Measurements from ENCODE around the gene TUBA3D.
"Not testable (repeated sequence)": the region's sequence is repeated elsewhere in the genome, so short reads cannot be mapped to it uniquely, and the experiment has no call there.

Gene TUBA3D

DNA sequence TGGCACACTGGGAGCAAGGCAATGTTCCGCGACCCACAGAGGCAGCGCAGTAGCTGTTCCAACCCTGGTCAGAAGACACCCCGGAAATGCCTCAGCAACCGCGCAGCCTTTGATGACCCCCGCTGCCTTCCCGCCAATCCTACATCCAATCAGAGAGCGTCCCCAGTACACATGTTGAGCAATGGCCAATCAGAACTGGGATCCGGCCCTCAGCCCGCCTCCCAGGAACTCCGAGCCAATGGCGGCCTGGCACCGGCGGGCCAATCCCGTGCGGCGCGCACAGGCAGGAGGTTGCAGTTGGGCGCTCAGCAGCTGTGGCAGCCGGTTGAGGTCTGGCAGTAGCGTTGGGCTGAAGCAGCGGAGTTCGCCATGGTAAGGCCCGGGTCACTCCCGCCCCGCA lies at the start of gene TUBA3D:
Gene TUBA3D (plus strand): TSS at position 289 of the 400 bp plus-strand sequence. CDS start 81 bp downstream, at position 370.
- no peak for DNase-seq

- no peak for DNase-seq
Measured at GRCh38 chr2:131426727-131427126, 49.2 kb upstream of the TUBA3D start.

GRCh38 chr2:131431336-131431735 lies 44.6 kb upstream of the TUBA3D start:
- no peak for DNase-seq

DNA sequence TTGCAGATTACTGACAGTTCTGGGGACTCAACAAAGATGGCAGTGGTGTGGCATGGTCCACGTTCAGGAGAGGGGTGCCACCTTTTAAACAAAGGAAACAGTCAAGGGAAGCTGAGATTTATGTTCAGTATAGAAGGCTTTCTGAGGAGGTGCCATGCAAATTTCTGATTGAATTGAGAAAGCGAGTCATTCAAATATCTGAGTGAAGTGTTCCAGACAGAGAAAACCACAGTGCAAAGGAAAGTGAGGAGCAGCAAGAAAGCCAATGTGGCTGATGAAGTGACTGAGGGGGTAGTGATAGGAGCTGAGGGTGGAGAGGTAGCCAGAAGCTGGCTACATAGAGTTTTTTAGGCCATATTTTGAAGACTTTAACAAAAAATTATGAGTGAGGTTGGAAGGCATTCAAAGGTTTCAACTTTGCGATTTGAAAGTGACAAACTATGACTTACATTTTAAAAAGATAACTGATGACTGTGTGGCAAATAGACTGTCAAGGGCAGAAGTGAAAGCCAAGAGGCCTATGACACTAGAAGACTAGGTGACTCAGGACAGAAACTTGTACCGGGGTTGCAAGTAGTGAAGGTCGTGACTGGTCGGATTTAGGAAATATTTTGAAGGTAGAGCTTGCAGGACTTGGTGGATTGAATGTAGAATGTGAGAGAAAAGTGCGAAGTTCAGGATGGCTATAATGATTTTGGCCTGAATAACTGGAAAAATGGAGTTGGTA lies 35.0 kb upstream of the TUBA3D start:
- not testable (repeated sequence) for DNase-seq

DNA sequence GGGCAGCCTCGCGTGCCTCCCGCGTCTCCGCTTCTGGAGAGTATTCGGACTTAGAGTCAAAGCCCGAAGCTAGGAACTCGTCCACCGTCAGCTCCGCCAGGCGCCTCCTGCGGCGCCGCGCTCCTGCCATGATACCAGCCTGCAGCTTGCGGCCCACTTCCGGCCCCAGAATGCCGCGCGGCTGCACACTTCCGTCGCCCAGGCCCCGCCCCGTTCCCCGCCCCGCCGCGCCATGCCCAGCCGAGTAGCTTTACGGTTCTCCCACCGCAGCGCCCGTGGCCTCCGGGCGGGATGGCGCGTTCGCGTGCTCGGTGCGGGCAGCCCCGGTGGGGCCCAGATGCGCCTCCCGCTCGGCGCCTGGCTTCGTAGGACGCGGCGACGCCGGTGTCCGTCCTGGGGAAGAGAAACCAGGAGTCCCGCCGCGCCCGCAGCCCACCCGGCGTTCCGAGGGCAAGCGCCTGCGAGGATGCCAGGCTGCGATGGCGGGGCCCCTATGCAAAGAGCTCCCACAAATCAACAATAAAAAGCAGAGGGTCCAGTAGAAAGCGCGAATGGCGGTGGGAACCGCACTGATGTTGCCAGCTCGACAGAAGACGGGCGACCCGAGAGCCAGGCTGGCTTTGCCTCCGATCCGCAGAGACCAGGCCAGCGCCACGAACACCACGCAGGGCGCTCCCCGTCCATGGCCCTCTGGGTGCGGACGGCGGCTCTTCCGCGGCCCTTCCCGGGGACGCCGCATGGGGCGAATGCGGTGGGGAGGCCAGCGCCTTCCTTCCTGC lies 31.0 kb upstream of the TUBA3D start:
- not testable (repeated sequence) for DNase-seq

DNA sequence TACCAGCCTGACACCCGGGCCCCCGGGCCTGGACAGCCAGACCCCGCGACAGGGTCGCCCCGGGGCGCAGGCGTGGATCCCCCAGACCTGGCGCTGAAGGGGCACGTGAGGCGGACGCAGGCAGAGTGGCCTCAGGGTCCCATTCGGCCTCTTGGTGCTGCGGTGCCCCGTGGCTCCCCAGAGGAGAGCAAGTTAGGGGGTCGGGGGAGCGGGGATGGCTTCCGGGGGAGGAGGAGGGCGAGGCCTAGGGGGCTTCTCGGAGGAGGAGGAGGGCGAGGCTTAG lies 30.5 kb upstream of the TUBA3D start:
- not testable (repeated sequence) for DNase-seq

- no peak for DNase-seq
Measured at GRCh38 chr2:131445896-131446295, 30.0 kb upstream of the TUBA3D start.

DNA sequence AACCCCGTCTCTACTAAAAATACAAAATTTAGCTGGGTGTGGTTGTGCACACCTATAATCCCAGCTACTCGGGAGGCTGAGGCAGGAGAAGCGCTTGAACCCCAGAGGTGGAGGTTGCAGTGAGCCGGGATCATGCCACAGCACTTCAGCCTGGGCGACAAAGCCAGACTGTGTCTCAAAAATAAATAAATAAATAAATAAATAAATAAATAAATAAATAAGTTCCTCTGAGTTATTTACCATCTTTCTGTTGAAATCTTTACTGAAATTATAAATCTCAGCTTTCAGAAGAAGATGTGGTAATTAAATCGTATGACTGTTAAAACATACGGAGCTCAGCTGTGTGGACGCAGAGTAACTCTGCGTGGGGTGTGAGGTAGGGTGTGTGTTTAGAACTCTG lies 27.9 kb upstream of the TUBA3D start:
- DNase-seq: not testable (repeated sequence)

- DNase-seq: not testable (repeated sequence)
Measured at GRCh38 chr2:131451265-131451949, 24.5 kb upstream of the TUBA3D start.

DNA sequence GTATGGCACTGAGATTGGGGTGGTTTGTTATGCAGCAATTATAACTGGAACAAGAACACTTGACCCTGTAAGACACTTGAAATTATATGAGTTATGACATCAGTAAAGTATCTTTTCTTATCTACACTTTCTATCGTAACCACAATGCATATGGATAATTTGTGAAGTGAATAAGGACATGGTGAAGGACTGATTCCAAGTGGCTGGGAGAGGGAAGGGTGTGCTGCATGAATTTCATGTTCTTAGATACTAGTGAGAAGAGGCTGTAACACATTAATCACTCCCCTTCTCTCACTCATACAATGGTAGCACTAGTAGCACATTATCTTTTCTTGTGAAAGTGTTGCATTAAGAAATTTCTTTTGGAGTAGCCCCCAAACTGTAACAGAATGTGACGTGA lies 21.0 kb upstream of the TUBA3D start:
- not testable (repeated sequence) for DNase-seq

DNA sequence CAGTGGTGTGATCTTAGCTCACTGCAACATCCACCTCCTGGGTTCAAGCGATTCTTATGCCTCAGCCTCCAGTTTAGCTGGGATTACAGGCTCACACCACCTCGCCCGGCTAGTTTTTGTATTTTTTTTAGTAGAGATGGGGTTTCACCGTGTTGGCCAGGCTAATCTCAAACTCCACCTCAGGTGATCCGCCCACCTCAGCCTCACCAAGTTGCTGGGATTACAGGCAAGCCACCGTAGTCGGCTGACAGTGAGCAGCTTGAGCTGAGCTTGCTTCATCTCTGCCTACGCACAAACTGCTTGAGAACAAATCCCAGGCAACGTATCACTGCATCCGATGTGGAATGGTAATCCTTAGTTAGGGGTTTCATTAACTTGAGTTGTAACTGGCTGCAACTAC lies 8.2 kb upstream of the TUBA3D start:
- not testable (repeated sequence) for DNase-seq

DNA sequence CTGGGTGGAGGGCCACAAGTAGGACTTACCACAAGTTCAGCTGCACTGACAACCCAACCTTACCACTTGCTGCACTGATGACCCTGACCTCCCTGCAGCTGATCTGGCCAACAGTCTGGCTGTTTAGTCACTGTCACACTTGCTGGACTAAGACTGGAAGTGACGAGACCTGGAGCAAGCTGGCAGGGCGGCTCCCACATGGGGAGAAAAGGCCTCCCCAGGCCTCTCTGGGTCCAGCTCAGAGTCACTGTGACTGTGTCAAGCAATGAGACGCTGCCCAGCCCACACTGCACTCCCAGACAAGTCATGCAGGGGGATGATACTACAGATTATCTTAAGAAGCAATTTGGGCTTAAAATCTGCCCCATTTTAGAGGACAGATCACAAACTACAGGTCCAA lies 5.0 kb upstream of the TUBA3D start:
- DNase-seq: not testable (repeated sequence)

GRCh38 chr2:131471624-131472023 lies 4.3 kb upstream of the TUBA3D start:
- DNase-seq: not testable (repeated sequence)

DNA sequence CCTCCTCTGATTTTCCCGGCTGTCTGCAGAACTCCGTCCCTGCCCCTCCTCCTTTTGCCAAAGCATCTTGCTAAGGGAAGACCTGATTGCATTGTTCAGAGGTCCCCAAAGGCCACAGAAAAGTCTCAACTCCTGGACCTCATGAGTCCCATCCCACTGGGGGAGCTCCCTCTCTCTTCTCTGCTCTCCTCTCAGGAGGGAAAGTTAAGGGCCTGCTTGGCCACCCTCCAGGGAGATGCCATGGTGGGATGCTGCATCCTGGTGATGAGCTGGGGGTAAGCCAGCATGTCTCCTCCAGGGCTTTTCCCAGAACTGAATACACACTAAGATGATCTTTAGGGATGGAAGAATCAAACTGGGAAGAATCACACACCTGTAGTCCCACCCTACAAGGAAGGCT lies 2.7 kb upstream of the TUBA3D start:
- DNase-seq: not testable (repeated sequence)

- DNase-seq: not testable (repeated sequence)
Measured at GRCh38 chr2:131476363-131476762, 444 bp downstream of the TUBA3D start.

DNA sequence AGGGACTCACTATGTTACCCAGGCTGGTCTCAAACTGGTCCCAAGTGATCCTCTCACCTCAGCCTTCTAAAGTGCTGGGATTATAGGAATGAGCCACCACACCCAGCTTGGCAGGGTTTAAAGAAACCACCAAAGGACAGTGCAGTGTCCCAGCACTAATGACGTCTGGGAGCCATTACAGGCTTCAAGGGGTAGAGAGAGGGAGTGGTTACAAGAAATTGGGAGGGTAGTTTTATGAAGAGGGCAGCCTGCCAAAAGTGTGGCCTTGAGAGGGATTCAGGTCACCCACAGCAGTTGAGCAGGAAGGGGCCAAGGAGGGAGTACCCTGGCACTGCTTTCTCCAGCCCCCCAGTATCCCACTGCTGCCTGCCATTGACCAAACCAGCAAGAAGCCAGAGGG lies 1.3 kb downstream of the TUBA3D start:
- not testable (repeated sequence) for DNase-seq

GRCh38 chr2:131478074-131478849 lies 2.3 kb downstream of the TUBA3D start:
- DNase-seq: not testable (repeated sequence)

DNA sequence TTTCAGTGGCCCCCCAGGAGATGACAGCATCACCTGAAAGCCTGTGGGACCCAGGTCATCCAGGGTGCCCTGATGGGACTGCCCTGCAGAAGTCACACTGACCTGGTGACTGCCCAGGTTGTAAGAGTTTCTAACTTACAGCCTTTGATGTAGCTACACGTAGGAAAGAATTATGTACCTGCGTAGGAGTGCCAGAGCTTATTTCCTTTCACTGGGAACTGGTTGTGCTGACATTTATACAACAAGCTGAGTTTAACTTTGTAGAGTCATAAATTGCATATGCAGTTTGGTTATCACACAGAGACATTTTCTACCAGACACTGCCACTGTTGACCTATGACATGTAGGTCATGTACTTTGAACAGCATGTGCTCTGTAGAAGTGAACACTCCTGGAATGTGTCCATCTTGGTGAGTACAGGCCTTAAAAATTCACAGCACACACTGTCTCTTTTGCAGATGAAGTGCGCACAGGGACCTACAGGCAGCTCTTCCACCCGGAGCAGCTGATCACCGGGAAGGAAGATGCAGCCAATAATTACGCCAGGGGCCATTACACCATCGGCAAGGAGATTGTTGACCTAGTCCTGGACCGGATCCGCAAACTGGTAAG lies 3.0 kb downstream of the TUBA3D start:
- not testable (repeated sequence) for DNase-seq

DNA sequence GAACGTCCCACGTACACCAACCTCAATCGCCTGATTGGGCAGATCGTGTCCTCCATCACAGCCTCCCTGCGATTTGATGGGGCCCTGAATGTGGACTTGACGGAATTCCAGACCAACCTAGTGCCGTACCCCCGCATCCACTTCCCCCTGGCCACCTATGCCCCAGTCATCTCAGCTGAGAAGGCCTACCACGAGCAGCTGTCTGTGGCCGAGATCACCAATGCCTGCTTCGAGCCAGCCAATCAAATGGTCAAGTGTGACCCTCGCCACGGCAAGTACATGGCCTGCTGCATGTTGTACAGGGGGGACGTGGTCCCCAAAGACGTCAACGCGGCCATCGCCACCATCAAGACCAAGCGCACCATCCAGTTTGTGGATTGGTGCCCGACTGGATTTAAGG lies 4.4 kb downstream of the TUBA3D start:
- DNase-seq: not testable (repeated sequence)

DNA sequence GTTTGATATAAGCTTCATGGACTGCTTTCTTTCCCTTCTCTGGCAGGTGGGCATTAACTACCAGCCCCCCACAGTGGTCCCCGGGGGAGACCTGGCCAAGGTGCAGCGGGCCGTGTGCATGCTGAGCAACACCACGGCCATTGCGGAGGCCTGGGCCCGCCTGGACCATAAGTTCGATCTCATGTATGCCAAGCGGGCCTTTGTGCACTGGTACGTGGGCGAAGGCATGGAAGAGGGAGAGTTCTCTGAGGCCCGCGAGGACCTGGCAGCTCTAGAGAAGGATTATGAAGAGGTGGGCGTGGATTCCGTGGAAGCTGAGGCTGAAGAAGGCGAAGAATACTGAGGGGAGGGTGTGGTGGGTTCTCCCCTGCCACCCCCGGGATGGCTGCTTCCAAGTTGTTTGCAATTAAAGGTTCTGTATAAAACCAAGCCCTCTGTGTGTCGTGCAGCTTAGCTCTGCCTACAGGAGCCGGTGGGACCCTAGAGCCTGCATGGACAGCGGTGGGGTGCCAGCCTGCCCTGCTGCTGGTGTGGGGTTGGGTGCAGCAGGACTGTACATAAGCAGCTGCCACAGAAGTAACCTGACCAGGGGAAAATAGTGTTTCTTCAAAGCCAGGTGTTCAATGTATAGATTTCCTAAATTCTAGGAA lies 6.7 kb downstream of the TUBA3D start:
- not testable (repeated sequence) for DNase-seq

- not testable (repeated sequence) for DNase-seq
Measured at GRCh38 chr2:131483981-131484820, 8.3 kb downstream of the TUBA3D start.
